Measurements from ENCODE around the gene SLC35E2B.
"Not testable (repeated sequence)": the region's sequence is repeated elsewhere in the genome, so short reads cannot be mapped to it uniquely, and the experiment has no call there.

The SLC35E2B gene

DNA sequence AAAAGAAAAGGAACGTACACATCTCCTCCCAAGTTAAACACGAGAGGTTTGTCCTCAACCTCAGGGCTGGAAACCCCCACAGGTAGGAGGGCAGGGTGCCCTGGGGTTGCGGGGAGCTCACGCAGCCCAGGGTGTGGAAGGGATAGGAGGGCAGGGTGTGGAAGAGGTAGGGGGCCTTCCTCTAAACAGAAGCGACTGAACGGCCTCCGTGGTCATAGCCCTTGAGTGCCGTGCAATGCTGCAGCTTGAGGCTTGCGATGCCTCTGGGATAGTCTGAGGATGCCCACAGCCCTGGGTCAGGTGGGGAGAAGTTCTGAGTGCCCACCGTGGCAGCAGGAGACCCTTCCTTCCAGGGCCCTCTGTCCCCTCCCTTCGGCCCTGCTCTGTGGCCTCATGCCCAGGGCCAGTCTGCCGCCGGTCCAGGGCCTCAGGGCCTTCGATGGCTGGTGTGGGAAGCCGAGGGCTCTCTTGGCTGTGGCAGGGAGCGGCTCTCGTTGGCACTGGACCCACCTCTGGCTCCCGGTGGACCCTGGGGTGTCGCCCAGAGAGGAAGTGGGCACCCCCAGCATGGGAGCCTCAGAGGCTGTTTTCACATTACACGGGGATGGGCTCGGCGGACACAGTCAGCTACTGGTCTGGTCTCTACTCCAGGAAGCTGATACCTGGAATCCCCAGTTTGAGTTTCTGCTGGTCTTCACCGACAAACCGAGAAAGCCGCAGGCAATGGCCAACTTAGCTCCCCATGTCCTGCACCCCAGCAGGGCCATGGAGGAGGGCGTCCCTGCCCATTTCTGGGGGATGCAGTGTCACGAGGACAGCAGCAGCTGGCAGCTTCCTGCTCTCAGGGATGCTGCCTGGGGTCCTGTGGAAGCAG lies 27.4 kb downstream of the SLC35E2B start:
- no peak for DNase-seq (ENCODE audit: low read depth)
- in situ Hi-C loops (cut with HindIII; ENCODE audit: low sequenced_read_pairs), result no loop called here
- TF ChIP-seq, protein P1, sequence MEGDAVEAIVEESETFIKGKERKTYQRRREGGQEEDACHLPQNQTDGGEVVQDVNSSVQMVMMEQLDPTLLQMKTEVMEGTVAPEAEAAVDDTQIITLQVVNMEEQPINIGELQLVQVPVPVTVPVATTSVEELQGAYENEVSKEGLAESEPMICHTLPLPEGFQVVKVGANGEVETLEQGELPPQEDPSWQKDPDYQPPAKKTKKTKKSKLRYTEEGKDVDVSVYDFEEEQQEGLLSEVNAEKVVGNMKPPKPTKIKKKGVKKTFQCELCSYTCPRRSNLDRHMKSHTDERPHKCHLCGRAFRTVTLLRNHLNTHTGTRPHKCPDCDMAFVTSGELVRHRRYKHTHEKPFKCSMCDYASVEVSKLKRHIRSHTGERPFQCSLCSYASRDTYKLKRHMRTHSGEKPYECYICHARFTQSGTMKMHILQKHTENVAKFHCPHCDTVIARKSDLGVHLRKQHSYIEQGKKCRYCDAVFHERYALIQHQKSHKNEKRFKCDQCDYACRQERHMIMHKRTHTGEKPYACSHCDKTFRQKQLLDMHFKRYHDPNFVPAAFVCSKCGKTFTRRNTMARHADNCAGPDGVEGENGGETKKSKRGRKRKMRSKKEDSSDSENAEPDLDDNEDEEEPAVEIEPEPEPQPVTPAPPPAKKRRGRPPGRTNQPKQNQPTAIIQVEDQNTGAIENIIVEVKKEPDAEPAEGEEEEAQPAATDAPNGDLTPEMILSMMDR (IDR thresholded peaks at IDR 0.05; ENCODE audit: low read depth, low read length, missing control alignments), result no peak
- H3K4me3 ChIP-seq (ENCODE audit: low read depth, low read length), result no peak overlapping the region

GRCh38 chr1:1664318-1664717 lies 28.3 kb downstream of the SLC35E2B start:
- in situ Hi-C loops (cut with HindIII; ENCODE audit: low sequenced_read_pairs); H3K4me3 ChIP-seq (ENCODE audit: low read depth, low read length); DNase-seq (ENCODE audit: low read depth): not testable (repeated sequence)

DNA sequence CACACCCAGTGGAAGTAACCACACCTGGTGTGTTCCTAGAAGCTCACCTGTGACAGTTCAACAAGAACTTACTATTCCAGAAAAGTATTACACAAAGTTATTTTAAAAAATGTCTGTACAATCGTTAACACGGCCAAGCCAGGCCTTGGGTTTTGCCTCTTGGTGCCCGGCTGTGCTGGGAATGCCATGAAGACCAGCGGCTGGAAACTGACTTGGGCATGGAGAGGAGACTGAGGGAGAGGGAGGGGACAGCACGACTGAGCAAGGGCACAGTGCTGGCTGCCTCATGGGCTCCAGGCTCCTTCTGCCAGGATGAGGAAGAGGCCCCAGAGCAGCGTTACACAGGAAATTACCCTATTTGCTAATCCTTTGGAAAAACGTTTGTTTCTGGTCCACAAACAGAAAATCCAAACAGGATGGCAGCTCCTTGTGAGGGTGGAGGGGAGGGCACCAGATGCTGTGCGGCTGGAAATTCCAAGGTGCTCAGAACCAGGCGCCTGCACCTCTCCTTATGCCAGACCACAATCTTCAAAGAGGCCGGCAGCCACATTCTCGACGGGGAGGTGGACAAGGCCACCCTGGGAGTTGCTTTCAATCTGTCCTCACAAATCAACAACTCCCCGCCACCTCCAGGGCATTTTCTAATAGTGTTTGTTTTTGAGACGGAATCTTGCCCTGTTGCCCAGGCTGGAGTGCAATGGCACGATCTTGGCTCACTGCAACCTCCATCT lies 29.6 kb downstream of the SLC35E2B start:
- DNase-seq (ENCODE audit: low read depth); in situ Hi-C loops (cut with HindIII; ENCODE audit: low sequenced_read_pairs): not testable (repeated sequence)

GRCh38 chr1:1662392-1662791 lies 30.2 kb downstream of the SLC35E2B start:
- DNase-seq (ENCODE audit: low read depth); in situ Hi-C loops (cut with HindIII; ENCODE audit: low sequenced_read_pairs); H3K4me3 ChIP-seq (ENCODE audit: low read depth, low read length): not testable (repeated sequence)

More for the DNA sequence above, 29.6 kb downstream of the SLC35E2B start:
- not testable (repeated sequence) for H3K4me3 ChIP-seq (ENCODE audit: low read depth, low read length)

- TF ChIP-seq, protein P1 (IDR thresholded peaks at IDR 0.05; ENCODE audit: low read depth, low read length, missing control alignments), result peak; percentile 14
- H3K4me3 ChIP-seq (ENCODE audit: low read depth, low read length), result peak within 1 kb of the TSS; percentile 54
- in situ Hi-C loops (cut with HindIII; ENCODE audit: low sequenced_read_pairs), result not testable (repeated sequence)
- DNase-seq (ENCODE audit: low read depth), result peak; percentile 94
These were observed 33.7 kb downstream of the SLC35E2B start, which contains the start of gene CDK11B for GRCh38 chr1:1658583-1659549. Gene CDK11B, minus strand, starts transcription at chr1:1659004. Its CDS starts 1,519 bp downstream, at chr1:1657485.

GRCh38 chr1:1648265-1648664 lies 44.3 kb downstream of the SLC35E2B start:
- DNase-seq (ENCODE audit: low read depth); in situ Hi-C loops (cut with HindIII; ENCODE audit: low sequenced_read_pairs); H3K4me3 ChIP-seq (ENCODE audit: low read depth, low read length): not testable (repeated sequence)

DNA sequence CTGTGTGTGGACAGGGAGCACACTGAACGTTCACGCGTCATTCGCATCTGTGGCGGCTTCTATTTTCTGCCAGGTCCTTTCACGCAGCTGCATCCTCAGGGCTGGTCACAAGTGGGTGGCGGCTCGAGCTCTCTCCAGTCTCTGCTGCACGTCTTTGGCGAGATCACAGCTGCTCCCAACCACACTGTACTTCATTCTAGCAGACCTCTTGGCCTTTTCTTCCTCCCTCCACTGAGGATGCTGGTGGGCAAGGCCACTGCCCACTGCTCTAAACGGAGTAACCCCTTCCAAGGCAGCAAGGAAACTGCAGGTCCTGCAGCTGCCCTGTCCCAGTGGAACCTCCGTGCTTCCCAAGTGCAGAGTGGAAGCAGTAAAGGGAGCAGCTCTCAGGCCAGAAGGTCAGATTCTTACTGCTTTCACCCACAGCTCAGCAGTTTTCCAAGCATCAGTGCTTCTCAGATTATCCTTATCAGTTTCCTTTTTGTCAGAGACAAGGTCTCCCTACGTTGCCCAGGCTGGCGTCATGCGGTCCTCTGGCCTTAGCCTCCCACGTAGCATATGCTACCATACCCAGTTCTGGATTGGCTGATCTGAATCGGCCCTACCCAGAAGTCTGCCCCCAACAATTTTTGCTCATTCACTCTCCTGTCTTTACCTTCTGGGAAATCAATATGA lies 44.9 kb downstream of the SLC35E2B start:
- in situ Hi-C loops (cut with HindIII; ENCODE audit: low sequenced_read_pairs); DNase-seq (ENCODE audit: low read depth); H3K4me3 ChIP-seq (ENCODE audit: low read depth, low read length): not testable (repeated sequence)

DNA sequence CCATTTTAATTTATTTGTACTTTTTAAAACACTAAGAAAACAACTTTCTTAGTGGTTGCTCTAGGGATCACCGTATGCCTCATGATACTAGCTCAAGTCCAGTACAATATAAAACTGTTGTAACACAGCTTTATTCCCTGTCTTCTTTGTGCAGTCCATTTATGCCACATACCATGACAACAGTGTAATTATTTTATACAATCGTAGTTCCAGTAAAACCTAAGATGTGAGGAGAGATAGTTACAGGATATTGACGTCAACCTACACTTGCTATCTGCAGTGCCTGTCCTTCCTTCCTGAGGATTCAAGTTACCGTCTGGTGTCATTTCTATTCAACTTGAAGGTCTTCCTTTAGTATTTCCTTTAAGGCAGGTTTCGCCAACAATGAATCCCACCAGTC lies 46.3 kb downstream of the SLC35E2B start:
- in situ Hi-C loops (cut with HindIII; ENCODE audit: low sequenced_read_pairs); DNase-seq (ENCODE audit: low read depth); H3K4me3 ChIP-seq (ENCODE audit: low read depth, low read length): not testable (repeated sequence)

GRCh38 chr1:1640711-1641461 lies 51.7 kb downstream of the SLC35E2B start:
- in situ Hi-C loops (cut with HindIII; ENCODE audit: low sequenced_read_pairs); DNase-seq (ENCODE audit: low read depth); H3K4me3 ChIP-seq (ENCODE audit: low read depth, low read length): not testable (repeated sequence)

GRCh38 chr1:1640081-1640480 lies 52.5 kb downstream of the SLC35E2B start:
- in situ Hi-C loops (cut with HindIII; ENCODE audit: low sequenced_read_pairs); DNase-seq (ENCODE audit: low read depth); H3K4me3 ChIP-seq (ENCODE audit: low read depth, low read length): not testable (repeated sequence)

GRCh38 chr1:1639368-1639767 lies 53.2 kb downstream of the SLC35E2B start:
- DNase-seq (ENCODE audit: low read depth); in situ Hi-C loops (cut with HindIII; ENCODE audit: low sequenced_read_pairs); H3K4me3 ChIP-seq (ENCODE audit: low read depth, low read length): not testable (repeated sequence)

- in situ Hi-C loops (cut with HindIII; ENCODE audit: low sequenced_read_pairs); H3K4me3 ChIP-seq (ENCODE audit: low read depth, low read length); DNase-seq (ENCODE audit: low read depth): not testable (repeated sequence)
These were observed 54.1 kb downstream of the SLC35E2B start for GRCh38 chr1:1638528-1638927.

- DNase-seq (ENCODE audit: low read depth); in situ Hi-C loops (cut with HindIII; ENCODE audit: low sequenced_read_pairs); H3K4me3 ChIP-seq (ENCODE audit: low read depth, low read length): not testable (repeated sequence)
These were observed 55.1 kb downstream of the SLC35E2B start for GRCh38 chr1:1637479-1637875.
